Neural cell (in vitro differentiated cells): Measurements from ENCODE around the gene EXOC6B.

Experiments
- CTCF ChIP-seq: fragments of 450-650 bp; IDR thresholded peaks from 2 replicates; pipeline ENCODE4 v1.5.1; 2014; ENCODE audit warnings: antibody characterized with exemption, mild to moderate bottlenecking, moderate library complexity; ENCODE audit not compliant: poor library complexity, severe bottlenecking
- POLR2AphosphoS5 ChIP-seq: IDR thresholded peaks from 2 replicates; pipeline ENCODE4 v1.6.1; 2012
- RAD21 ChIP-seq: fragments of 450-650 bp; conservative IDR thresholded peaks from 2 replicates; pipeline ENCODE4 v1.6.1; 2014; ENCODE audit warnings: antibody characterized with exemption, mild to moderate bottlenecking, moderate library complexity
- REST ChIP-seq: IDR thresholded peaks from 2 replicates; pipeline ENCODE4 v1.6.1; 2012; ENCODE audit warnings: borderline replicate concordance

- TF ChIP-seq REST (no peak), CTCF (no peak), RAD21 (no peak), POLR2AphosphoS5 (no peak)
Observed at GRCh38 chr2:72399879-72400278, 426.0 kb downstream of the EXOC6B start.
